GM12878 (cell line): Measurements from ENCODE around the gene SIGLEC11. TPM values are rescaled to one million over a fixed set of nuclear protein-coding genes. Genes with fewer than 3 reads are reported as not detected.

Experiments
- ATAC-seq: fragments of 200-7000 bp; cut with Tn5 transposase; 3 replicates; pipeline ENCODE4 v1.9.1; 2020; ENCODE audit warnings: mild to moderate bottlenecking, moderate library complexity
- BruUV-seq: library from RNA; stranded (reverse); fragments of 400-500 nt; replicated peaks from 2 replicates; lab custom pipeline; 2021; lab: Mats Ljungman, UMichigan
- CTCF ChIA-PET: fragments of 300-600 bp; sonication (Branson Sonifier 250); formaldehyde crosslinking; extraction: SDS; loops from one replicate; lab custom pipeline; 2021; ENCODE audit warnings: inconsistent platforms; lab: Yijun Ruan, JAX
- POLR2A ChIA-PET: fragments of 350-600 bp; formaldehyde crosslinking; extraction: SDS; loops from one replicate; lab custom pipeline; 2021; ENCODE audit warnings: inconsistent platforms; lab: Charles Lee
- RAD21 ChIA-PET: fragments of 300-600 bp; sonication (Branson Sonifier 250); formaldehyde crosslinking; loops from one replicate; lab custom pipeline; 2023; ENCODE audit warnings: antibody characterized with exemption; ENCODE audit not compliant: unreplicated experiment; lab: Charles Lee
- SMC1A ChIA-PET: fragments of 300-600 bp; sonication (Branson Sonifier 250); formaldehyde crosslinking; loops from one replicate; lab custom pipeline; 2023; ENCODE audit not compliant: unreplicated experiment, uncharacterized antibody; lab: Charles Lee
- DNase-seq: peaks from one replicate; pipeline ENCODE4 v3.0.0-alpha.2; 2011; ENCODE audit warnings: low read depth, low spot score
- FAIRE-seq: peaks from 3 replicates; lab custom pipeline; 2011; peaks lifted over from hg19 to GRCh38; lab: Jason Lieb, UNC
- H2AFZ ChIP-seq: 2 replicates; pipeline ENCODE4 v1.6.0; 2011; ENCODE audit warnings: low read depth, low read length, control low read depth; ENCODE audit not compliant: control insufficient read depth
- H3K27ac ChIP-seq: 2 replicates; pipeline ENCODE4 v1.5.1; 2011; ENCODE audit warnings: control low read depth; ENCODE audit not compliant: control insufficient read depth, insufficient read depth
- H3K27me3 ChIP-seq, 2 experiments: replicated peaks in 1 of 2; 2 replicates each; pipeline versions ENCODE4 v1.6.0 to v1.6.1; 2011; ENCODE audit warnings: low read length in 1 of 2; ENCODE audit not compliant: control insufficient read depth in 2 of 2, insufficient read depth in 2 of 2
- H3K36me3 ChIP-seq, 2 experiments: 2 replicates each; pipeline ENCODE4 v1.5.1; 2011; ENCODE audit warnings: low read length in 1 of 2; ENCODE audit not compliant: control insufficient read depth in 2 of 2, insufficient read depth in 2 of 2
- H3K4me1 ChIP-seq: 2 replicates; pipeline ENCODE4 v1.6.1; 2011; ENCODE audit warnings: mild to moderate bottlenecking, low read length, moderate library complexity, mixed read lengths; ENCODE audit not compliant: control insufficient read depth, insufficient read depth
- H3K4me2 ChIP-seq: 2 replicates; pipeline ENCODE4 v1.6.0; 2011; ENCODE audit warnings: control low read depth; ENCODE audit not compliant: control insufficient read depth, insufficient read depth
- H3K4me3 ChIP-seq: fragments of 200-600 bp; sonication (generic); 2 replicates; pipeline ENCODE4 v1.5.1; 2016
- H3K79me2 ChIP-seq: 2 replicates; pipeline ENCODE4 v1.6.0; 2011; ENCODE audit warnings: low read length; ENCODE audit not compliant: control insufficient read depth, insufficient read depth
- H3K9ac ChIP-seq: 2 replicates; pipeline ENCODE4 v1.8.0; 2011; ENCODE audit warnings: low read length, control low read depth, mixed read lengths; ENCODE audit not compliant: control insufficient read depth, insufficient read depth
- H3K9me3 ChIP-seq: replicated peaks from 3 replicates; pipeline ENCODE4 v1.5.1; 2011; ENCODE audit warnings: mild to moderate bottlenecking, low read length; ENCODE audit not compliant: control insufficient read depth, insufficient read depth
- H4K20me1 ChIP-seq: 2 replicates; pipeline ENCODE4 v1.6.0; 2011; ENCODE audit not compliant: control insufficient read depth, insufficient read depth
- ASH2L ChIP-seq: fragments of 300-600, 200-600 bp; sonication (generic); IDR thresholded peaks from 2 replicates; pipeline ENCODE4 v1.6.1; 2017; ENCODE audit warnings: low read depth, mild to moderate bottlenecking, borderline replicate concordance
- CBFB ChIP-seq: IDR thresholded peaks from 2 replicates; pipeline ENCODE4 v1.6.1; 2016; ENCODE audit warnings: antibody characterized with exemption, low read depth
- CREM ChIP-seq: IDR thresholded peaks from 2 replicates; pipeline ENCODE4 v1.6.1; 2014; ENCODE audit warnings: antibody characterized with exemption, low read depth
- EZH2 ChIP-seq: IDR thresholded peaks from 2 replicates; pipeline ENCODE4 v1.6.1; 2012; ENCODE audit warnings: low read depth, mild to moderate bottlenecking, control low read depth, inconsistent platforms, low read length, borderline replicate concordance; ENCODE audit not compliant: control insufficient read depth
- HDAC6 ChIP-seq: fragments of 200-600 bp; sonication (generic); IDR thresholded peaks from one replicate; pipeline ENCODE4 v1.8.0; 2017; ENCODE audit warnings: antibody characterized with exemption; ENCODE audit not compliant: unreplicated experiment
- JUNB ChIP-seq: IDR thresholded peaks from 2 replicates; pipeline ENCODE4 v1.6.1; 2016; ENCODE audit warnings: antibody characterized with exemption, mild to moderate bottlenecking
- KDM1A ChIP-seq: fragments of 200-600 bp; sonication (generic); IDR thresholded peaks from 2 replicates; pipeline ENCODE4 v1.6.1; 2016; ENCODE audit warnings: borderline replicate concordance
- NFYB ChIP-seq: IDR thresholded peaks from 2 replicates; pipeline ENCODE4 v1.6.1; 2011; ENCODE audit warnings: low read depth, mild to moderate bottlenecking, low read length, improper control_type of control experiment, moderate library complexity; ENCODE audit not compliant: insufficient read depth
- SUPT20H ChIP-seq: IDR thresholded peaks from 2 replicates; pipeline ENCODE4 v1.6.1; 2011; ENCODE audit warnings: low read depth, mild to moderate bottlenecking, low read length, moderate library complexity, borderline replicate concordance; ENCODE audit not compliant: control insufficient read depth
- TCF12 ChIP-seq: IDR thresholded peaks from 2 replicates; pipeline ENCODE4 v1.6.1; 2011; ENCODE audit warnings: low read depth, mild to moderate bottlenecking, low read length
- USF1 ChIP-seq: IDR thresholded peaks from 2 replicates; pipeline ENCODE4 v1.6.1; 2011; ENCODE audit warnings: borderline replicate concordance, low read depth, mild to moderate bottlenecking, moderate library complexity, mixed read lengths, low read length; ENCODE audit not compliant: insufficient read depth; ENCODE audit errors: extremely low read length
- ZNF207 ChIP-seq: fragments of 450-650 bp; IDR thresholded peaks from 2 replicates; pipeline ENCODE4 v1.6.1; 2014; ENCODE audit warnings: antibody characterized with exemption, mild to moderate bottlenecking, borderline replicate concordance
- ZNF274 ChIP-seq: IDR thresholded peaks from one replicate; pipeline ENCODE4 v1.8.0; 2011; ENCODE audit not compliant: insufficient read length, insufficient read depth
- ZNF384 ChIP-seq: IDR thresholded peaks from 2 replicates; pipeline ENCODE4 v1.6.1; 2012; ENCODE audit warnings: low read depth, mild to moderate bottlenecking, low read length, improper control_type of control experiment, borderline replicate concordance
- WGBS: methylation state at CpG from one replicate; pipeline ENCODE4 v1.1.6; 2016; ENCODE audit warnings: low lambda C conversion rate; ENCODE audit not compliant: insufficient replicate concordance, insufficient coverage; ENCODE audit errors: missing lambda C conversion rate; 5-methylcytosine and 5-hydroxymethylcytosine counted together
- in situ Hi-C: fragments of 300-500 bp; cut with MboI; formaldehyde crosslinking; loops from 9 replicates; pipeline ENCODE4 v1.14.3; 2018; ENCODE audit warnings: mixed read lengths
- intact Hi-C: fragments of 100-400 bp; cut with micrococcal nuclease; formaldehyde crosslinking; loops from one replicate; pipeline ENCODE4 v1.14.2; 2022; ENCODE audit not compliant: unreplicated experiment
- polyA plus RNA-seq, 11 experiments: library from polyadenylated mRNA; depleted of rRNA in 4 of 11; unstranded in 6 of 11; stranded (reverse) in 5 of 11; fragments of >200 nt; fragmentation: Nextera tagmentation in 4 of 11; fragmentation: Illumina TruSeq in 1 of 11; extraction: Ambion mirVana in 4 of 11; extraction: Trizol in 1 of 11; gene quantifications; 1 replicate in 1 of 11; 2 replicates in 10 of 11; pipeline versions ENCODE4 v1.2.1 to v1.2.3, GENCODE V29; 2011 to 2016; ENCODE audit warnings: inconsistent platforms in 2 of 11, missing spikeins in 2 of 11, low read depth in 1 of 11
- total RNA-seq, 4 experiments: library from RNA; depleted of rRNA in 3 of 4; stranded (reverse); fragments of >200 nt in 3 of 4; fragmentation: Illumina TruSeq in 1 of 4; extraction: Trizol in 1 of 4; gene quantifications; 2 replicates each; pipeline versions ENCODE4 v1.2.1 to v1.2.3, GENCODE V29; 2013 to 2021
- TF ChIP-seq, protein P1 (sequence below): fragments of 450-650 bp; IDR thresholded peaks from 2 replicates; pipeline ENCODE4 v1.6.1; 2018; ENCODE audit warnings: mild to moderate bottlenecking, low read depth, moderate library complexity; ENCODE audit not compliant: partially characterized antibody
- TF ChIP-seq, protein P2 (sequence below): IDR thresholded peaks from 2 replicates; pipeline ENCODE4 v1.6.1; 2012; ENCODE audit warnings: low read depth, low read length, improper control_type of control experiment

Gene SIGLEC11
- total and polyA plus RNA-seq, 10 of the 15 experiments (the other 5 are each of a cell fraction or from before 2014, with no cell fraction given): not detected

GRCh38 chr19:49984491-49984890 lies 23.5 kb upstream of the SIGLEC11 start:
- CTCF ChIA-PET: interaction anchor here (0.7 to 1.6 kb wide), 5 partner anchors 14 to 304 kb away, joined by 3 to 9 read pairs (median 4); no protein-coding TSS in a partner anchor
- Histone ChIP-seq H3K36me3 (peaks cover 2 to 3% of the 10 kb centered on the region in 2 experiments; a peak in 2 of 4 replicates), H3K27me3 (no peaks in the 10 kb centered on the region), H3K4me2 (no peak overlapping the region), H2AFZ (no peak overlapping the region), H3K4me3 (no peak overlapping the region), H3K27ac (no peak overlapping the region), H3K9ac (no peak overlapping the region), H4K20me1 (peaks cover 12% of the 10 kb centered on the region; the same call in 1 of the 2 replicates), H3K79me2 (no peaks in the 10 kb centered on the region), H3K9me3 (no peaks in the 10 kb centered on the region), H3K4me1 (no peaks in the 10 kb centered on the region)
- DNase-seq (no peak), FAIRE-seq (no peak), ATAC-seq (no peak)
- no peak for TF ChIP-seq ZNF207
- no peak for TF ChIP-seq USF1
- no peak for TF ChIP-seq ZNF384
- TF ChIP-seq NFYB: no peak
- TF ChIP-seq, protein P1, sequence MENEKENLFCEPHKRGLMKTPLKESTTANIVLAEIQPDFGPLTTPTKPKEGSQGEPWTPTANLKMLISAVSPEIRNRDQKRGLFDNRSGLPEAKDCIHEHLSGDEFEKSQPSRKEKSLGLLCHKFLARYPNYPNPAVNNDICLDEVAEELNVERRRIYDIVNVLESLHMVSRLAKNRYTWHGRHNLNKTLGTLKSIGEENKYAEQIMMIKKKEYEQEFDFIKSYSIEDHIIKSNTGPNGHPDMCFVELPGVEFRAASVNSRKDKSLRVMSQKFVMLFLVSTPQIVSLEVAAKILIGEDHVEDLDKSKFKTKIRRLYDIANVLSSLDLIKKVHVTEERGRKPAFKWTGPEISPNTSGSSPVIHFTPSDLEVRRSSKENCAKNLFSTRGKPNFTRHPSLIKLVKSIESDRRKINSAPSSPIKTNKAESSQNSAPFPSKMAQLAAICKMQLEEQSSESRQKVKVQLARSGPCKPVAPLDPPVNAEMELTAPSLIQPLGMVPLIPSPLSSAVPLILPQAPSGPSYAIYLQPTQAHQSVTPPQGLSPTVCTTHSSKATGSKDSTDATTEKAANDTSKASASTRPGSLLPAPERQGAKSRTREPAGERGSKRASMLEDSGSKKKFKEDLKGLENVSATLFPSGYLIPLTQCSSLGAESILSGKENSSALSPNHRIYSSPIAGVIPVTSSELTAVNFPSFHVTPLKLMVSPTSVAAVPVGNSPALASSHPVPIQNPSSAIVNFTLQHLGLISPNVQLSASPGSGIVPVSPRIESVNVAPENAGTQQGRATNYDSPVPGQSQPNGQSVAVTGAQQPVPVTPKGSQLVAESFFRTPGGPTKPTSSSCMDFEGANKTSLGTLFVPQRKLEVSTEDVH: no peak
- no peak for TF ChIP-seq HDAC6
- TF ChIP-seq ZNF274: no peak
- TF ChIP-seq, protein P2, sequence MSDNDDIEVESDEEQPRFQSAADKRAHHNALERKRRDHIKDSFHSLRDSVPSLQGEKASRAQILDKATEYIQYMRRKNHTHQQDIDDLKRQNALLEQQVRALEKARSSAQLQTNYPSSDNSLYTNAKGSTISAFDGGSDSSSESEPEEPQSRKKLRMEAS: no peak
- TF ChIP-seq TCF12: no peak
- TF ChIP-seq CBFB: no peak
- TF ChIP-seq EZH2: no peak
- TF ChIP-seq CREM: no peak
- TF ChIP-seq KDM1A: no peak
- TF ChIP-seq SUPT20H: no peak
- no peak for TF ChIP-seq ASH2L
- TF ChIP-seq JUNB: no peak
- POLR2A ChIA-PET: no interaction called here
- in situ Hi-C loops (loop anchor here (5.0 kb wide), 1 partner anchor 47 kb away; no protein-coding TSS in a partner anchor), intact Hi-C loops (no loop called here)
- no TSS peak for BruUV-seq
- SMC1A ChIA-PET: interaction anchor here (0.6 to 1.6 kb wide), 2 partner anchors 13 to 308 kb away, joined by 3 read pairs; no protein-coding TSS in a partner anchor
- 62% methylated on average over 11 of the region's 11 CpGs for WGBS
- RAD21 ChIA-PET: no interaction called here
